Measurements from ENCODE around the gene TIGD3. TPM values are rescaled to one million over a fixed set of nuclear protein-coding genes. Genes with fewer than 3 reads are reported as not detected.

TIGD3 gene
- total RNA-seq, 1 experiment from 2014 or later = 1.7 TPM

DNA sequence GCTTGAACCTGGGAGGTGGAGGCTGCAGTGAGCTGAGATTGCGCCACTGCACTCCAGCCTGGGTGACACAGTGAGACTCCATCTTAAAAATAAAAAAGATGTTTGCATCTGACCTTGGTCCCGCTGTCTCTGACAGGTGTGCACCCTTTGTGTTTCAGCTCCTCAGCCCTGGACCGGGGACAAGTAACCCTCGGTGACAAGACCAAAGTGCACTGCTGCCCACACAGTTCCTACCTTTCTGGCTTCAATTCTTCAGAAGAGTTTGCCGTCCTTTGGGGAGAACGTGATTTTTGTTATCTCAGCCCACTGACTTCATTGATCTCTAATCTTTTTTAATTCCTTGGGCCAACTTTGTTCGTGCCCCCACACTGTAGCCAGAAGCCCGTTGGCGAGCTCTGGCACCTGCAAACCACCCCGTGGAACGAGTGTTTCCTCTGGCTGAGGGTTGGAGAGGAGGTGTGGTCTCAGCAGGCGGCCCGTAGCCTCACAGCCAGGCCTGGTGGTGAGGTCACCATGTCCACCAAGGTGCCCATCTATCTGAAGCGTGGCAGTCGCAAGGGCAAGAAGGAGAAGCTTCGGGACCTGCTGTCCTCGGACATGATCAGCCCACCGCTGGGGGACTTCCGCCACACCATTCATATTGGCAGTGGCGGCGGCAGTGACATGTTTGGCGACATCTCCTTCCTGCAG, 34.0 kb upstream of the TIGD3 start:
- no peak for TF ChIP-seq CTCF (conservative IDR thresholded peaks at IDR 0.05)
- TF ChIP-seq EZH2 (IDR thresholded peaks at IDR 0.05; ENCODE audit: low read depth) = no peak
- Histone ChIP-seq H3K79me2 (ENCODE audit: low read depth) (peaks cover 55% of the 10 kb centered on the region), H3K36me3 (ENCODE audit: low read depth) (peaks cover 19% of the 10 kb centered on the region), H3K27me3 (ENCODE audit: insufficient read depth, low read depth) (no peaks in the 10 kb centered on the region), H4K20me1 (ENCODE audit: insufficient read depth) (peaks cover 41% of the 10 kb centered on the region), H2AFZ (no peak overlapping the region), H3K9me2 (ENCODE audit: insufficient read depth) (no peaks in the 10 kb centered on the region), H3F3A (ENCODE audit: insufficient read depth, low read depth) (peaks cover 55% of the 10 kb centered on the region; the same call in 1 of the 2 replicates), H3K4me2 (no peak overlapping the region), H3K4me3 (no peak overlapping the region), H3K27ac (no peak overlapping the region), H3K9me3 (ENCODE audit: insufficient read depth, low read depth) (no peaks in the 10 kb centered on the region), H3K4me1 (replicated peaks; ENCODE audit: insufficient read depth) (peaks cover 23% of the 10 kb centered on the region)
- POLR2A ChIA-PET (ENCODE audit: unreplicated experiment) = interaction anchor here (0.6 kb wide), 1 partner anchor 10 kb away, joined by 10 read pairs; no protein-coding TSS in a partner anchor
- intact Hi-C loops (cut with micrococcal nuclease; ENCODE audit: unreplicated experiment) = no loop called here
- CTCF ChIA-PET = interaction anchor here (0.6 kb wide), 1 partner anchor 184 kb away, joined by 6 read pairs; no protein-coding TSS in a partner anchor
- no peak for DNase-seq
- no TSS peak for BruUV-seq (replicated peaks)

DNA sequence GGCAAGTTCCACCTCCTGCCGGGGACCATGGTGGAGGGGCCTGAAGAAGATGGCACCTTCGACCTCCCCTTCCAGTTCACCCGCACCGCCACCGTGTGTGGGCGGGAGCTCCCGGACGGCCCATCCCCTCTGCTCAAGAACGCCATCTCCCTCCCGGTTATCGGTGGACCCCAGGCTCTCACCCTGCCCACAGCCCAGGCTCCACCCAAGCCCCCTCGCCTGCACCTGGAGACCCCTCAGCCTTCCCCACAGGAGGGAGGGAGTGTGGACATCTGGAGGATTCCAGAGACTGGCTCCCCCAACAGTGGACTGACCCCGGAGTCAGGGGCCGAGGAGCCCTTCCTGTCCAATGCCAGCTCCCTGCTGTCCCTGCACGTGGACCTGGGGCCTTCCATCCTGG, 33.5 kb upstream of the TIGD3 start:
- Histone ChIP-seq H2AFZ (no peak overlapping the region), H3K9me2 (ENCODE audit: insufficient read depth) (no peaks in the 10 kb centered on the region), H3K4me2 (no peak overlapping the region), H3K27me3 (ENCODE audit: insufficient read depth, low read depth) (no peaks in the 10 kb centered on the region), H3K9me3 (ENCODE audit: insufficient read depth, low read depth) (no peaks in the 10 kb centered on the region), H3K4me1 (replicated peaks; ENCODE audit: insufficient read depth) (peaks cover 21% of the 10 kb centered on the region), H3F3A (ENCODE audit: insufficient read depth, low read depth) (peaks cover 51% of the 10 kb centered on the region; the same call in 1 of the 2 replicates), H3K27ac (no peak overlapping the region), H3K4me3 (no peak overlapping the region), H3K36me3 (ENCODE audit: low read depth) (peaks cover 19% of the 10 kb centered on the region), H3K79me2 (ENCODE audit: low read depth) (peaks cover 50% of the 10 kb centered on the region), H4K20me1 (ENCODE audit: insufficient read depth) (peaks cover 41% of the 10 kb centered on the region)
- intact Hi-C loops (cut with micrococcal nuclease; ENCODE audit: unreplicated experiment) = no loop called here
- CTCF ChIA-PET = interaction anchor here (0.6 kb wide), 2 partner anchors 46 to 184 kb away, joined by 6 to 7 read pairs; no protein-coding TSS in a partner anchor
- DNase-seq = no peak
- TF ChIP-seq EZH2 (IDR thresholded peaks at IDR 0.05; ENCODE audit: low read depth) = no peak
- no peak for TF ChIP-seq CTCF (conservative IDR thresholded peaks at IDR 0.05)
- POLR2A ChIA-PET (ENCODE audit: unreplicated experiment) = interaction anchor here (0.6 kb wide), 1 partner anchor 10 kb away, joined by 10 read pairs; no protein-coding TSS in a partner anchor
- no TSS peak for BruUV-seq (replicated peaks)

- no TSS peak for BruUV-seq (replicated peaks)
- no peaks in the 10 kb centered on the region for H3K9me3 ChIP-seq (ENCODE audit: insufficient read depth, low read depth)
- DNase-seq = no peak
- H3K36me3 ChIP-seq (ENCODE audit: low read depth) = peaks cover 19% of the 10 kb centered on the region
- ChIA-PET POLR2A (ENCODE audit: unreplicated experiment) (interaction anchor here (0.6 kb wide), 1 partner anchor 186 kb away, joined by 4 read pairs; no protein-coding TSS in a partner anchor), CTCF (no interaction called here)
- H3F3A ChIP-seq (ENCODE audit: insufficient read depth, low read depth) = peaks cover 51% of the 10 kb centered on the region; the same call in 1 of the 2 replicates
- intact Hi-C loops (cut with micrococcal nuclease; ENCODE audit: unreplicated experiment) = no loop called here
- H3K27me3 ChIP-seq (ENCODE audit: insufficient read depth, low read depth) = no peaks in the 10 kb centered on the region
- H3K4me1 ChIP-seq (replicated peaks; ENCODE audit: insufficient read depth) = peaks cover 12% of the 10 kb centered on the region
- no peak overlapping the region for H2AFZ ChIP-seq
- no peaks in the 10 kb centered on the region for H3K9me2 ChIP-seq (ENCODE audit: insufficient read depth)
- no peak for TF ChIP-seq CTCF (conservative IDR thresholded peaks at IDR 0.05)
- TF ChIP-seq EZH2 (IDR thresholded peaks at IDR 0.05; ENCODE audit: low read depth) = no peak
- H4K20me1 ChIP-seq (ENCODE audit: insufficient read depth) = peaks cover 41% of the 10 kb centered on the region
- H3K4me3 ChIP-seq = no peak overlapping the region
- no peak overlapping the region for H3K27ac ChIP-seq
- peaks cover 41% of the 10 kb centered on the region for H3K79me2 ChIP-seq (ENCODE audit: low read depth)
- H3K4me2 ChIP-seq = no peak overlapping the region
Observed at GRCh38 chr11:65321828-65322485, 32.6 kb upstream of the TIGD3 start.
